Smooth muscle cell (in vitro differentiated cells): Measurements from ENCODE around the gene GAS6. TPM values are rescaled to one million over a fixed set of nuclear protein-coding genes. Genes with fewer than 3 reads are reported as not detected.

Source experiments
- DNase-seq: peaks from one replicate; lab custom pipeline; 2025; ENCODE audit not compliant: unreplicated experiment; lab: John Stamatoyannopoulos, UW
- H2AFZ ChIP-seq: fragments of 200-600 bp; sonication (generic); 2 replicates; pipeline ENCODE4 v1.6.0; 2016; ENCODE audit warnings: antibody characterized with exemption, low read depth, mild to moderate bottlenecking
- H3F3A ChIP-seq: fragments of 200-600 bp; sonication (generic); 2 replicates; pipeline ENCODE4 v1.6.0; 2017; ENCODE audit warnings: antibody characterized with exemption, low read depth
- H3K27ac ChIP-seq: fragments of 200-600 bp; sonication (generic); 2 replicates; pipeline ENCODE4 v1.5.1; 2016; ENCODE audit warnings: low read depth, mild to moderate bottlenecking
- H3K27me3 ChIP-seq: fragments of 200-600 bp; sonication (generic); 2 replicates; pipeline ENCODE4 v1.6.1; 2016; ENCODE audit warnings: low read depth, mild to moderate bottlenecking
- H3K36me3 ChIP-seq: fragments of 200-600 bp; sonication (generic); 2 replicates; pipeline ENCODE4 v1.5.1; 2016; ENCODE audit warnings: low read depth
- H3K4me1 ChIP-seq: fragments of 200-600 bp; sonication (generic); 2 replicates; pipeline ENCODE4 v1.5.1; 2016; ENCODE audit warnings: low read depth
- H3K4me2 ChIP-seq: fragments of 200-600 bp; sonication (generic); 2 replicates; pipeline ENCODE4 v1.6.0; 2016; ENCODE audit warnings: mild to moderate bottlenecking
- H3K4me3 ChIP-seq: fragments of 200-600 bp; sonication (generic); 2 replicates; pipeline ENCODE4 v1.5.1; 2016; ENCODE audit warnings: mild to moderate bottlenecking
- H3K79me2 ChIP-seq: fragments of 200-600 bp; sonication (generic); 2 replicates; pipeline ENCODE4 v1.6.0; 2016; ENCODE audit warnings: low read depth, mild to moderate bottlenecking
- H3K9ac ChIP-seq: fragments of 200-600 bp; sonication (generic); 2 replicates; pipeline ENCODE4 v1.6.0; 2016; ENCODE audit warnings: low read depth
- H3K9me3 ChIP-seq: fragments of 200-600 bp; sonication (generic); replicated peaks from 2 replicates; pipeline ENCODE4 v1.5.1; 2016; ENCODE audit warnings: low read depth
- H4K20me1 ChIP-seq: fragments of 200-600 bp; sonication (generic); 2 replicates; pipeline ENCODE4 v1.6.0; 2016; ENCODE audit warnings: low read depth
- CTCF ChIP-seq: fragments of 200-600 bp; sonication (generic); IDR thresholded peaks from 2 replicates; pipeline ENCODE4 v1.5.1; 2017; ENCODE audit warnings: borderline replicate concordance, mild to moderate bottlenecking, antibody characterized with exemption; ENCODE audit not compliant: insufficient read depth, poor library complexity, severe bottlenecking
- WGBS: methylation state at CpG from one replicate; pipeline ENCODE4 v1.1.7; 2016; ENCODE audit warnings: low lambda C conversion rate; 5-methylcytosine and 5-hydroxymethylcytosine counted together
- polyA plus RNA-seq: library from polyadenylated mRNA; unstranded; fragments of >200 nt; fragmentation: Nextera tagmentation; extraction: Ambion mirVana; gene quantifications from 2 replicates; pipeline ENCODE4 v1.2.1, GENCODE V29; 2016
- total RNA-seq: library from RNA; depleted of rRNA; stranded (reverse); fragments of >200 nt; gene quantifications from 2 replicates; pipeline ENCODE4 v1.2.3, GENCODE V29; 2014

The GAS6 gene
- total and polyA plus RNA-seq, 2 experiments from 2014 or later, result 21.7 to 45.2 TPM

GRCh38 chr13:113854238-113855011, 9.5 kb downstream of the GAS6 start:
- no peak overlapping the region for H3K9ac ChIP-seq

GRCh38 chr13:113853518-113854237, 10.2 kb downstream of the GAS6 start:
- TF ChIP-seq CTCF, result no peak
- Histone ChIP-seq H3K4me3 (no peak overlapping the region), H3K27me3 (no peaks in the 10 kb centered on the region), H3K36me3 (no peaks in the 10 kb centered on the region), H4K20me1 (peaks cover 53% of the 10 kb centered on the region), H3F3A (no peaks in the 10 kb centered on the region), H3K9ac (no peak overlapping the region), H3K4me1 (peaks cover 13% of the 10 kb centered on the region), H3K27ac (no peak overlapping the region), H3K79me2 (peaks cover 3% of the 10 kb centered on the region), H3K4me2 (no peak overlapping the region), H3K9me3 (no peaks in the 10 kb centered on the region), H2AFZ (no peak overlapping the region)
- WGBS, result 83% methylated on average over 11 of the region's 11 CpGs
- DNase-seq, result no peak

More at GRCh38 chr13:113854238-113855011, 9.5 kb downstream of the GAS6 start:
- Histone ChIP-seq H3K4me2 (no peak overlapping the region), H3K27ac (no peak overlapping the region), H3K27me3 (no peaks in the 10 kb centered on the region), H3K4me1 (peaks cover 13% of the 10 kb centered on the region), H3K79me2 (peaks cover 3% of the 10 kb centered on the region), H3K4me3 (no peak overlapping the region), H3F3A (no peaks in the 10 kb centered on the region), H3K9me3 (no peaks in the 10 kb centered on the region), H2AFZ (no peak overlapping the region), H3K36me3 (no peaks in the 10 kb centered on the region), H4K20me1 (peaks cover 54% of the 10 kb centered on the region)
- TF ChIP-seq CTCF, result no peak
- DNase-seq, result no peak
- WGBS, result 77% methylated on average over 31 of the region's 31 CpGs

GRCh38 chr13:113852536-113853517, 11.0 kb downstream of the GAS6 start:
- no peak overlapping the region for H3K4me3 ChIP-seq
- H3K27me3 ChIP-seq, result no peaks in the 10 kb centered on the region
- DNase-seq, result no peak
- WGBS, result 96% methylated on average over 22 of the region's 22 CpGs
- no peak overlapping the region for H2AFZ ChIP-seq
- H3F3A ChIP-seq, result no peaks in the 10 kb centered on the region
- no peak overlapping the region for H3K27ac ChIP-seq
- H3K4me1 ChIP-seq, result peaks cover 10% of the 10 kb centered on the region
- no peak for TF ChIP-seq CTCF
- H4K20me1 ChIP-seq, result peaks cover 45% of the 10 kb centered on the region
- H3K79me2 ChIP-seq, result peaks cover 3% of the 10 kb centered on the region
- no peaks in the 10 kb centered on the region for H3K9me3 ChIP-seq
- H3K36me3 ChIP-seq, result no peaks in the 10 kb centered on the region
- no peak overlapping the region for H3K9ac ChIP-seq
- no peak overlapping the region for H3K4me2 ChIP-seq
